AG08395 (cell line): ENCODE results near the gene FKBP1B.
"Not testable (repeated sequence)": the region's sequence is repeated elsewhere in the genome, so short reads cannot be mapped to it uniquely, and the experiment has no call there.

ENCODE experiments used
- DNase-seq: peaks from one replicate; pipeline ENCODE4 v3.0.0; 2012; ENCODE audit warnings: mixed read lengths, low spot score

The FKBP1B gene

DNA sequence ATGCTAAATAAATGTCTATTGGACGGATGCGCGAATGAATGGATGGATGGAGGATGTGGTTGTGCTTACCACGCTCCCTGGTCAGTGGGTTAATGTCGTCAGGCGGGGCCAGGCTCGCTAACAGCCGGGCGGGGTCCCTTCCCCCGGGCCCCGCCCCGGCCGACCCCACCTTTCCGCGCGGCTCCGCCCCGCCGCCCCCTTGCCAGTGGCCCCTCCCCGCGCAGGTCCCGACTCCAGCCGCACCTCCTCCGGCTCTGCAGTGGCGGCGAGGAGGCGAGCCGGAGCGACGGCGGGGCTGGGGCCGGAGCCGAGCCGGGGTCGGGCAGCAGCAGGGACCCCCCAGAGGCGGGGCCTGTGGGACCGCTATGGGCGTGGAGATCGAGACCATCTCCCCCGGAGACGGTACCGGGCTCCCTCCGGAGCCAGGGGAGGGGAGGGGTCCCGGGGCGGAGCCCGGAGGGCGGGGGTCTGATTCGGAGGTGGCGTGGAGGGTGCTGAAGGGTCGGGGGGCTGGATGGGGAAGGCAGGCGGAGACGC is at the start of gene FKBP1B:
Gene FKBP1B (plus strand): TSS at position 257 of the 537 bp plus-strand sequence. CDS start 109 bp downstream, at position 366.
- DNase-seq: peak; percentile 49

DNA sequence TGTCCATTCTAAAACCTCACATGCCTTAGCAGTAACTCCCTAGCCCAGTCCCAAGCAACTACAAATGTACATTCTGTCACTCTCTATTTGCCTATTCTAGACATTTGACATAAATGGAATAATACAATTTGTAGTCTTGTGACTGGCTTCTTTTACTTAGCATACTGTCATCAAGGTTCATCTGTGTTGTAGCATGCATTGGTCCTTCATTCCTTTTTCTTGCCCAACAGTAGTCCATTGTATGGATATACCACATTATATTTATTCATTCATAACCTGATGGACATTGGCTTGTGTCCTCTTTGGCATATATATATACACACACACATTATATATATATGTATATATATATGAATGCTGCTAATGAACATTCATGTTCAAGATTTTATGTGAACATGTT is 41.8 kb upstream of the FKBP1B start:
- DNase-seq: no peak

DNA sequence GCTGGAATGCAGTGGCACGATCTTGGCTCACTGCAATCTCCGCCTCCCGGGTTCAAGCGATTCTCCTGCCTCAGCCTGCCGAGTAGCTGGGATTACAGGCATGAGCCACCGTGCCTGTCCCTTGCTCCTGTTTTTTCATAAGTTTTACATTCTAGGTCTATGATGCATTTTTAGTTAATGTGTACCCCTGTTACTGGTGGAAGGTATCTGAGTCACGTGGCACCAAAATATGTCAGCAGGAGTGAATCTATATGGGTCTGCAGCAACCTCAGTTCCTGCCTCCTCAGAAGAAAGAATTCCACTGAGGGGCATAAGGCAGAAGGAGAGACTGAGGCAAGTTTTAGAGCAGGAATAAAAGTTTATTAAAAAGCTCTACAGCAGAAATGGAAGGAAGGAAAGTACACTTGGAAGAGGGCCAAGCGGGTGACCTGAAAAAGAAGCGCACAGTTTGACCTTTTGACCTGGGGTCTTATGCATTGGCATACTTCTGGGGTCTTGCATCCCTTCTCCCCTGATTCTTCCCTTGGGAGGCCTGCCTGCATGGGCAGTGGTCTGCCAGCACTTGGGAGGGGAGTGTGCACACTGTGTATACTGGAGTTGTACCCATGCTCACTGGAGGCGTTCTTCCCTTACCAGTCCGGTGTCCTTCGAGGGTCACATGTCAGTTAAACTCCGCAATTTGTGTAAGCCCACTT is 40.7 kb upstream of the FKBP1B start:
- no peak for DNase-seq

GRCh38 chr2:24009367-24009679 is 40.2 kb upstream of the FKBP1B start:
- no peak for DNase-seq

GRCh38 chr2:24009680-24010476 is 39.7 kb upstream of the FKBP1B start, which contains the start of gene MFSD2B:
TSS of gene MFSD2B (plus strand) at chr2:24010085. CDS start at chr2:24010097, 12 bp downstream.
- DNase-seq: peak; percentile 42

DNA sequence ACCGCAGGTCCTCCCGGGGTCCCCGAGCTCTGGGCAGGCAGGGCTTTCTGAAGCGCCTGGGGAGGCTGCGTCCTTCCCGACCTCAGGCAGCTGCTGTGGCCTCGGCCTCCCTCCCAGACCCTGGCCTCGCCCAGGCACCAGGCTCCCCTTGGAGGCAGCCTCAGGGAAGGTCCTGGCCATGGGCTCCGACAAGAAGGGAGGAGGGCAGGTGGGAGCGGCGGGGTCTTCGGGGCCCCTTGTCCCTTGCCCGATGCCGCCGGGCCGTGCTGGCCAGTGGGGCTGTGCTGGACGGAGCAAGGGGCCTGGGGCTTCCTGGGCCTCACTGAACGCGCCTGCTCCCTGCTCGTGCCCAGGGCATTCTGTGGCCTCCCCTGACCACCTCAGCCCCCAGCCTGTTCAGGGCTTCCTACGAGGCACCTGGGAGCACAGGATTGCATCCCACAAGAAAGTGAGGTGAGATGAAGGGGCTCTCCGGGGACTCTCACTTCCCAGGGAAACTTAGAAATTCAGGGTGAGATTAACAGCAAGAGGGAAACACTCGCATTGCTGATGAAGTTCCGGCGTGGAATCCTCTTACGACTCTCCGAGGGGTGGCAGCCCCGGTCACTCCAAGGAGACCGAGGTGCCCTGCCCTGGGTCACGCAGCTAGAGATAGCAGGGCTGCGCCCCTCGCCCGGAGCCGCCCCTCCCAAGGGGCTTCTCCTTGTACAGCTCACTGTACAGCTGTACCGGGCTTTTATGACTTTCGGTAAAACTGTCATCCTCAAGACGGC is 38.9 kb upstream of the FKBP1B start:
- no peak for DNase-seq

- DNase-seq: no peak
These were observed 38.1 kb upstream of the FKBP1B start for GRCh38 chr2:24011250-24012104.

DNA sequence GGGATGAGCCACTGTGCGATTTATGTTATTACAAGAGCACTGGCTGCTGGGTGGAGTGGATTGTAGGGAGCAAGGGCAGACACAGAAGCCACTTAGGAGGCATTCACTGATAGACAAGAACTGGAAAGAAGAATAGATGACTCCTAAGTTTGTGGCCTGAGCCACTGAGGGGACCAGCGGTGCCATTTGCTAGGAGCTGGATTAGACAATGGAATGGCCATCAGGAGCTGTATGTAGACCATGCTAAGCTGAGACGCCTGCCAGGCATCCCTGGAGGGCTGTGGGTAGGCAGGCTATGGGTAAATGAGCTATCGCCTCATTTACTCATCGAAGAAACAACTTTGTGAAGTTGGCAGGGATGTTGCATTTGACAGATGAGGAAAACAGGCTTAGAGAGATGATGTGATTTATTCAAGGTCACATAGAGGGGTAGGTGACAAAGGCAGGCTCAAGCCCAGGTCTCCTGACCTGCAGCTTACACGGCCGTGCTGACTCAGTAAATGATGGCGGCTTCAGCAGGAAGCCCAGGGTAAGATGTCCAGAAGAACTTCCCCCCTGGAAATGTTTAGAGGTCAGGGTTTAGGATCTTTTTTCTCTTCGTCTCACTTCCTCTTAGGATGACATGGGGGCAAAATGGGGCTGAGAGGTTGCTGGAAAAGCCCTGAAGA is 36.9 kb upstream of the FKBP1B start:
- no peak for DNase-seq

GRCh38 chr2:24014902-24015301 is 34.6 kb upstream of the FKBP1B start:
- DNase-seq: not testable (repeated sequence)

DNA sequence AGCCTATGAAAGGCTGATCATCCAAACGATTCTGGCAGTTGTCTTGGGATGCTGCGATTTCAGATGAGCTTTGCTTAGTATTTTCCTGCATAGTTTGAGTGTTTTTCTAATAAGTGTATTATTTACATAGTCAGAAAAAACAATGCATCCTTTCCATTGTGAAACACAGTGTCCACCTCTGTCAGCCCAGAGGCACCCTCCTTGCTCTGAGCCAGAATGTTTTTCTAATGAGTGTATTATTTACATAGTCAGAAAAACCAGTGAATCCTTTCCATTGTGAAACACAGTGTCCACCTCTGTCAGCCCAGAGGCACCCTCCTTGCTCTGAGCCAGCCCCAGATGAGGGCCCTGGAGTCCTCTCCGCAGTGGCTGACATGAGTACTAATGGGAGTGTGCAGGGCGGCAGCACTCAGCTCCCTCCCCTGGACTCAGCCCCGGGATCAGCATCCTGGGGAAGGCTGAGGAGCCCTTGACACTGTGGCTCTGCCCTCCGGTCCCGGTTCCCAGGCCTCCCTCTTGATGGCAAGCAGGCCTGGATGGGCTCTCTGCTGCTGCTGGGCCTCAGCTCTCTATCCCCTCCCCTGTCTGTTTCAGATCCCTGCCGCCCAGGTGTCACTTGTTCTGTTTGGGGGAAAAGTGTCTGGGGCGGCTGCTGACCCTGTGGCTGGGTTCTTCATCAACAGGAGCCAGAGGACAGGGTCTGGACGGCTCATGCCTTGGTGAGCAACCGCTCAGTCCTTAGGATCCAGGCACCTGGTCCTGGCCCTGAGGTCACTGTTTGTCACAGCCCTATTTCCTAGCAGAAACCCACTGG is 33.8 kb upstream of the FKBP1B start:
- DNase-seq: peak; percentile 65

DNA sequence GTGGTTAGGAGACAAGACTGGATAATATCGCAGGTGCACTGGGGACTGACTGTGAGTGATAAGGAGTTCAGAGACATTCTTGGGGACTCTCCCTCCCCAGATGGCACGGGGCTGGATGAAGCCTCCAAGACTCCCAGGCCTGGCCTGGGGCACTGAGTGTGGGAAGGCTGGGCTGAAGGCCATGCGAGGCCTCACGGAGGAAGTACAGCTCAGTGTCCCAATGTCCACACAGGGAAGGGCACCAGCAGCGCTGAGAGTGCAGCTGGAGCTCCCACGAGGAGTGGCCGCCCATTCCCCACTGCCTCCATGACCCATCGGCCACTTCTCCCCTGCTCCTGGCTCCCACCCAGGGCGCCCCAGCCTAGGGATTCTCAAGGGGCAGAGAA is 33.2 kb upstream of the FKBP1B start:
- no peak for DNase-seq

GRCh38 chr2:24016853-24017703 is 32.5 kb upstream of the FKBP1B start:
- DNase-seq: no peak

DNA sequence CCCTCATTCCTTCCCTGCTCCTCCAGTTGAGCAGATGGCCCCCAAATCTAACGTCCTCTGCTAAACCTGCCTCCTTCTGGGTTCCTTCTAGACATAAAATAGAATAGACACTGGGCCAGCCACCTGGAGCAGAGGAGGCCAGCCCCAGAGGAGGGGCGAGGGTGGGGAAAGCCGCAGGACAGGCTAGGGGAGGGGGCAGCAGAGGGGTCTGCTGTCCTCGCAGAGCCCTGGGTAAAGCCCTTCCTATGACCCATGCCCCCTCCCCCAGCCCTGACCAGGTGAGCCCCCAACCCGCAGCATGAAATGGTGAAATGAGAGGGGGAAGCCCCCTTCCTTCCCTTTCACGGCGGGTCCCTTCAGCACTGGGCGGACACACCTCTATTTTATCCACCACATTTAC is 31.8 kb upstream of the FKBP1B start:
- DNase-seq: no peak

- no peak for DNase-seq
These were observed 31.3 kb upstream of the FKBP1B start for GRCh38 chr2:24018241-24018640.

GRCh38 chr2:24019729-24020128 is 29.8 kb upstream of the FKBP1B start:
- no peak for DNase-seq

- DNase-seq: no peak
These were observed 29.3 kb upstream of the FKBP1B start for GRCh38 chr2:24020244-24020643.

GRCh38 chr2:24021122-24021998 is 28.2 kb upstream of the FKBP1B start:
- DNase-seq: no peak

GRCh38 chr2:24022324-24022974 is 27.1 kb upstream of the FKBP1B start:
- no peak for DNase-seq
